ENCODE data around the gene CIART.

The CIART gene

DNA sequence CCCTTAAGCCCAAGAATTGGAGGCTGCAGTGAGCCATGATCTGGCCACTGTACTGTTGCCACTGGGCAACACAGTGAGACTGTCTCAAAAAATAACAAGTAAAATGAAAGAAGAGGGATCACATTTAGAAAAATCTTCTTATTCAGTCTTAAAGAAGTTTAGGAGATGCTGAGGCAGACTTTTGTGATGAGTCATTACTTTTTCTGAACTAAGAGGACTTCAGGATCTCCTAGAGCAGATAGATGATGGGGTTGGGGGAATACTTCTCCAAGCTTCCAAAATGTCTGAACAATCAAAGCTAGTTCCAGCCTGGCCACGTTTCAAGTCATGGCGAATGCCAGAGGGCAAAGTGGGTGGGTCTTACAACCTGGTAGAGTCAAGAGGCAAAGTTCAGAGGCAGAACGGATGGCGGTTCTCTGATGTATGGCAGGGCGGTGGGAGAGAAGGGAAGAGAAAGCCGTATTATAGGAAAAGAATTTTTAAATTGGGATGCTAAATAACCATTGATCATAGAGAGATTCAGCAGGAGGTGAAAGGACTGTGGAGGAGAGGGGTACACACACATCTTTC is 2.1 kb upstream of the CIART start:
- no peak overlapping the region for H3K4me3 ChIP-seq (ENCODE audit: low read depth, low read length)
- TF ChIP-seq, protein P1, sequence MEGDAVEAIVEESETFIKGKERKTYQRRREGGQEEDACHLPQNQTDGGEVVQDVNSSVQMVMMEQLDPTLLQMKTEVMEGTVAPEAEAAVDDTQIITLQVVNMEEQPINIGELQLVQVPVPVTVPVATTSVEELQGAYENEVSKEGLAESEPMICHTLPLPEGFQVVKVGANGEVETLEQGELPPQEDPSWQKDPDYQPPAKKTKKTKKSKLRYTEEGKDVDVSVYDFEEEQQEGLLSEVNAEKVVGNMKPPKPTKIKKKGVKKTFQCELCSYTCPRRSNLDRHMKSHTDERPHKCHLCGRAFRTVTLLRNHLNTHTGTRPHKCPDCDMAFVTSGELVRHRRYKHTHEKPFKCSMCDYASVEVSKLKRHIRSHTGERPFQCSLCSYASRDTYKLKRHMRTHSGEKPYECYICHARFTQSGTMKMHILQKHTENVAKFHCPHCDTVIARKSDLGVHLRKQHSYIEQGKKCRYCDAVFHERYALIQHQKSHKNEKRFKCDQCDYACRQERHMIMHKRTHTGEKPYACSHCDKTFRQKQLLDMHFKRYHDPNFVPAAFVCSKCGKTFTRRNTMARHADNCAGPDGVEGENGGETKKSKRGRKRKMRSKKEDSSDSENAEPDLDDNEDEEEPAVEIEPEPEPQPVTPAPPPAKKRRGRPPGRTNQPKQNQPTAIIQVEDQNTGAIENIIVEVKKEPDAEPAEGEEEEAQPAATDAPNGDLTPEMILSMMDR (IDR thresholded peaks at IDR 0.05; ENCODE audit: low read depth, low read length), result no peak

DNA sequence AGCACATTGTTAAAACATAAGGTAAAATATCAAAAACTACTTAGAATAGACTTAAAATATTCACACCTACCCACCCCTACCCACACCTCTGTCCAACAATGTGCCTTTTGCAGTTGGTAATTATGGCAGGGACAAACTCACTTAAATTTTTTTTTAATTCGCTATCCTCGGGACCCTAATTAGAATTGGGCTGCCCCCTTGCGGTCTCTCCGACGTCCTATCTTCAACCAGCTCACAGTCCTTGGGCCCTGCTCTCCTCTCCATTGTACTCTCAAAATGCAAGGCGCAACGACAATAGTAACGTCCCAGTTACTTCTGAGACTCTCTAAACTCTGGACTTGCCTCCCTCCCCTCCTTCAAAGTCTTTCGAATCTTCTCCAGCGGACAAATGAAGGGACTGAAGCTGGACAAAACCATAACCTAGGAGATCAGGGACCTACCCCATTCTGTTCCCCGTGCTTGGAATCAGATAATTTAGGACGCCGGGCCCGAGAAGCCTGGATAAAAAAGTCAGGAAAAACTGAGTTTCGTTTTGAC is 1.1 kb upstream of the CIART start:
- TF ChIP-seq, protein P1 (IDR thresholded peaks at IDR 0.05; ENCODE audit: low read depth, low read length), result peak; percentile 31
- peak overlapping the region; percentile 55 for H3K4me3 ChIP-seq (ENCODE audit: low read depth, low read length)

DNA sequence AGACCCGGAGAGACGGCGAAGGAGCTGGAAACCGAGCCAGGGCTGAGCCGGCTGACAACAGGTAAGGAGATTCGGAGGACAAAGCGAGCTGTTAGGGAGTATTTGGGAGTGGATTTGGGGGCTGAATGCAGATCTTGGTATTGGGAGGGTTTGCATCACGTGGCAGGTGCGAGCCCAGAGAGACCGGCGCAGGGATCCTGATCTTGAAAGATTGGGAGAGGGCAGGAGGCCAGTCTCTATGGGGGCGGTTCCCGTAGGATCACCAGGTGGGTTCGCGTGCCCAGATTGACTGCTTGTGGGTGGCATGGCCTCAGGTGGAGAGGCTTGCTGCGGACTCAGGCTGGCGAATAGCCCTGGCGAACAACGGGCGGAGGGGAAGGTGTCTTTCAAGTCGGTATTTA is 204 bp downstream of the CIART start:
- H3K4me3 ChIP-seq (ENCODE audit: low read depth, low read length), result peak overlapping the region; percentile 61

DNA sequence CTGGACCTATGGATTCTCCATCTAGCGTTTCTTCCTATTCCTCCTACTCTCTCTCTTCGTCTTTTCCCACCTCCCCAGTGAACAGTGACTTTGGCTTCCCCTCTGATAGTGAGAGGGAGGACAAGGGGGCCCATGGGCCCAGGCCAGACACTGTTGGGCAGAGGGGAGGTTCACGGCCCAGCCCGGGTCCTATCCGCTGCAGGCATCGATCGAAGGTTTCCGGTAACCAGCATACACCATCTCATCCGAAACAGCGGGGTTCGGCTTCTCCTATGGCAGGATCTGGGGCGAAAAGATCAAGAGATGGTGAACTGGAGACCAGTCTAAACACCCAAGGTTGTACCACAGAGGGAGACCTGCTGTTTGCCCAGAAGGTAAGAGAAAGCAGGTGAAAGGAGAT is 906 bp downstream of the CIART start:
- TF ChIP-seq, protein P1 (IDR thresholded peaks at IDR 0.05; ENCODE audit: low read depth, low read length), result no peak
- peak overlapping the region; percentile 61; the same call in 1 of the 2 replicates for H3K4me3 ChIP-seq (ENCODE audit: low read depth, low read length)

More for the DNA sequence above, 204 bp downstream of the CIART start:
- TF ChIP-seq, protein P1 (IDR thresholded peaks at IDR 0.05; ENCODE audit: low read depth, low read length), result no peak

DNA sequence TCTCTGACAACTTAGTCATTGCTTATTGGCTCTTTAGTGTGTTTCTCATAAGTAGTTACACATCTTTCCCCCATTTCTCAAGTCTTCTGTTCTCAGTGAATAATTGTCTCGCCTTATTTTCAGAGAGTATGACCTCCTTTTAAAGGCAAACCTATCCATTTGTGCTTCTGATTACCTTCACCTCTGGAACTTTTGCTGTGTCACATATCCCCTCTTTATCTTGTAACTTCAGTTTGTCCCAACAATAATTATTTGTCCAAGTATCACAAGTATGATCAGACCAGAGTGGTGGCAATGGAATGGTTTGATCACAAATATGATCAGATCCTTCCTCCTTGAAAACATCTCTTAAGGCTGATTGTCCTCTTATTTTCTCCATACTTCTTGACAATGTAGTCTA is 6.0 kb downstream of the CIART start:
- TF ChIP-seq, protein P1 (IDR thresholded peaks at IDR 0.05; ENCODE audit: low read depth, low read length), result no peak
- H3K4me3 ChIP-seq (ENCODE audit: low read depth, low read length), result no peak overlapping the region

DNA sequence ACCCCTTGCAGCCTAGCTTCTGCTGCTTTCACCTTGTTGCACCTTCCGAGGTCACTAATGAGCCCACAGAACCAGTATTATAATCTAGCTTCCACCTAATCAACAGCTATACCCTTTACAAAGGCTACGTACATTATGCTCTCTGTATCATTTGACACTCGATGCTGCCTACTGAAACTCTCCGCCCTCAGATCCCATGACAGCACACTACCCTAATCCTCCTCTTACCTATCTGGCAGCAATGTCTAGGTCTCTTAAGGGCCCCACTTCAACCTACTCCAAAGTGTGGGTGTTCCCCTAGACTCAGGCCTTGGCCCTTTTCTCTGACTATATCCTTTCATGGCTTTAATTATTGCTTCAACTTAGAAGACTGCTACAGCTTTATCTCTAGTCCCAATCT is 6.5 kb downstream of the CIART start:
- TF ChIP-seq, protein P1 (IDR thresholded peaks at IDR 0.05; ENCODE audit: low read depth, low read length), result no peak
- no peak overlapping the region for H3K4me3 ChIP-seq (ENCODE audit: low read depth, low read length)

DNA sequence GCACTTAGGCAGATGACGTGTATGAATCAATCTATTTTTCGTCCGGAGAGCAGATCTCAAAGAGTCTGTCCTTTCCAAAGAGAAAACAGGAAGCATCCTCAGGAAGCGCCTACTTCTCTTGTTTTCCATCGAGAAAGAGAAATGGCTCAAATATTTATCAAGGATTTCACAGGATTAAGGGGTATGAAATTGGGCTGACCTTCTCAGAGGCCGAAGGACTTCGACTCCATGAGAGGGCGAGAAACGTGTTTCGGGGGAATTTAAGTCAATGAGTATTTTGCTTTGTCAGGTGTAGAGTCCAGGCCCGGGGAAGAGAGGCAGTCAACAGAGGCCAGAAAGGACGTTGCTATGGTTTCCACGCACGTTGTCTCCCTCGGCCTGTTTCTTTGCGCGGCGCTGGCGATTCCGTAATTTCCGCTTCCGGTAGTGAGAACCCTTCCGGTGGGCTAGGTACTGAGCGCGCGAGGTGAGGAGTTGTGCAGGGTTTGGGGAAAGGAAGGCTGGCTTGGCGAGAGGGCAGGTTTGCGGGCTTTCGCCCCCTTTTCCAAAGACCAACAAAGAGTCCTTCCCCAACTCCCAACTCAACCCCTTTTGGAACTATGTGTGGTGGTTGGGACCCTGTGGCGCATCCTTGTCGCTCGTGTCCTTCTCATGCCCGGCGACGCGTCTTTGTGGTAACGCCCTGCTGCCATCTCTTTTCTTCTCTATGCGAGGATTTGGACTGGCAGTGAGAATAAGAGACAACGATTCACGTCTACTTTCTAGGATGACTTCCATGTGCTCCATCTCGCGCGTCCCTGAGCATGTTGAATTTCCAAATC is 11.3 kb downstream of the CIART start, which contains the start of gene MRPS21:
Gene MRPS21 (plus strand): TSS at position 429 of the 821 bp plus-strand sequence. CDS start 506 bp downstream, outside the sequence.
- TF ChIP-seq, protein P1 (IDR thresholded peaks at IDR 0.05; ENCODE audit: low read depth, low read length), result no peak
- peak within 1 kb of the TSS; percentile 94 for H3K4me3 ChIP-seq (ENCODE audit: low read depth, low read length)
